HG02970 (cell line): ENCODE measurements around the gene SLFN13.
A peak's percentile ranks its signal among the peaks of the same experiment; 100 is the strongest.
"Not testable (repeated sequence)": the region's sequence is repeated elsewhere in the genome, so short reads cannot be mapped to it uniquely, and the experiment has no call there.

Experiments
- ATAC-seq: cut with Tn5 transposase; IDR thresholded peaks from one replicate; pipeline ENCODE4 v1.9.1; 2021; ENCODE audit warnings: mild to moderate bottlenecking, moderate library complexity, moderate number of reproducible peaks; ENCODE audit not compliant: unreplicated experiment, low FRiP score

SLFN13 gene

DNA sequence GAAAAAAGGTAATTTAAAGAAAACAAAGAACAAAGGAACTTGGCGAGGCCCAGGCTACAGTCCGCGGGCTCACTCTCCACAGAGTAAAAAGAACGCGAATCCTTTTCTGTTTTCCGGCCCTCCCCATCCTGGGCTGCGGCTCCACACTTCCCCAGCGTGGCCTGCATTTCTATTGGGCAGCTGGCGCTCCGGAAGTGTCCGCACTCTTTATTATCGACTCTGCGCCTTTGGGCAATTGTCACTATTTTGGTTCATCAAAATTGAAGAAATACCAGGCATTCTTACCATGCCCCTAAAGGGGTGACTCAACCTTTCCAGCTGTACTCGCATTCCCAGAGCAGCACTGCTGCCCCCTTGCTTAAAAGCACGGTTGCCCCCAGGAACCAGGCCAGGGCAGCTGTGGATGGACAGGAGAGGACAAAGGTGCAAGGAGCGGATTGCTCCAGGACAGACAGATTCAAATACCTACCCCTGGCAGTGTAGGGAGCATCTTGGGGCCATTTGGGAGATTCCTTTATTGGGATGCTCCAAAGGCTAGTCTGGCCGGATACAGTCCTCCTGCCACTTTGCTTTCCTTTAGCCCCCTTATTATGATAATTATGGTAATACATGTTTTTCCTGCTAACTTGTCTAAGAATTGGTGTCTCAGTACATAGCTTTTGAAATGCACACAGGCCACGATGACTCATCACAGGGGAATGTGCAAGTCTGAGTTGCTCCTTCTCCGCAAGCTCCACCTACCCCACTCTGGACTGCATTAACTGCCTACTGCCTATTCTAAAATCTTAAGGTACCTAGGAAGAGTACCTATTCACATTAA, 15.3 kb downstream of the SLFN13 start:
- no peak for ATAC-seq

DNA sequence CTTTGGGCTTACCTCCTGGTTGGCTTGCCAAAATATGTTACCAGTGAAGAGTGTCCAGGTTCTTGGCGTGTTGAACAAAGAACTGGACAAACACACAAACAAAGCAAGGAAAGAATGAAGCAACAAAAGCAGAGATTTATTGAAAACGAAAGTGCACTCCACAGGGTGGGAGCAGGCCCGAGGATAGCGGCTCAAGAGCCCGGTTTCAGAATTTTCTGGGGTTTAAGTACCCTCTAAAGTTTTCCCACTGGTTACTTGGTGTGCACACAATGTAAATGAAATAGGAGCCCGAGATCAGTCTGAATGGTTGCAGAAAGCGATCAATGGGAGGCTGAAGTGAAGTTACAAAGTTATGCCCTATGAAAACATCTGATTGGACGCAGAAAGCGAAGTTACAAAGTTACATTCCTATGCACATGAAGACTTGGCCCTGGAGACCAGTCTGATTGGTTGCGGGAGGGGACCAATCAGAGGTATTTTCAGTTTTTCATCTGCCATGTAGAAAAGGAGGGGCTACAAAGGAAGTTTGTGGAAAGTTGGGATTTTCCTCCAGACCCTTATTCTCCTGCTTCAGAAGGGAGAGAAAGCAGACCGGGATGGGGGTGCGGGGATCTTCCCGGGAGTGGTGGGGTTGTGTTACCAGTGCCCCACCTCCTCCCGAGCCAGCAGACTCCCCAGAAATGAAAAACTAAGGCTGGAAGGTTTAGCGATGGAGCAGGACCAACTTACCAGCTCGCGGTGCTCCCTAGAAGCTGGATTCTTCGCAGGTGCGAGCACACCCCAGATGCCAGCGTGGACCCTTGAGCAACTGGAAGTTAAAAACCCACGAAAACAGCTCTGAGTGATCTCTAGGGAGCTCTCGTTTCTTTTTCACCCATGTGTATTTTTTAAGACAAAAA, 16.1 kb downstream of the SLFN13 start, which contains the start of gene SLFN12:
Gene SLFN12 (minus strand): TSS at position 325 of the 899 bp plus-strand sequence. CDS start 9,472 bp downstream, outside the sequence.
- ATAC-seq = peak; percentile 44

DNA sequence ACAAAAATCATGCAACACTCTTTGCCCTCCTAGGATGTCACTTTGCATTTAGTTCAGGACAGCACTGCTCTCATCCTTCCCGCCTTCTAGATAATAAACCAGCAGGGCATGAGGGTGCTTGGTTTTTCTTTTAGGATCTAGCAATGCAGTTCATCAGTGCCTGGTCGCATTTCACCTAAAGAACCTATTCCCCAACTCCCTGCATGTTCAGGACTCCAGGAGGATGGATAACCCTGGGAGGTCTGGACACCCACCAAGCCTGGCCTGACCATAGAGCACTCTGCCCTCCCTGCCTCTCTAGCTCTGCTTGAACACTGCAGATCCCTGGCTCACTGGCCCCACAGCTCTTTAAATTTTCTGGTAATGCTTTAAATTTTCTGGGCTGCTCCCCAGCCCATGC, 18.9 kb downstream of the SLFN13 start:
- no peak for ATAC-seq

DNA sequence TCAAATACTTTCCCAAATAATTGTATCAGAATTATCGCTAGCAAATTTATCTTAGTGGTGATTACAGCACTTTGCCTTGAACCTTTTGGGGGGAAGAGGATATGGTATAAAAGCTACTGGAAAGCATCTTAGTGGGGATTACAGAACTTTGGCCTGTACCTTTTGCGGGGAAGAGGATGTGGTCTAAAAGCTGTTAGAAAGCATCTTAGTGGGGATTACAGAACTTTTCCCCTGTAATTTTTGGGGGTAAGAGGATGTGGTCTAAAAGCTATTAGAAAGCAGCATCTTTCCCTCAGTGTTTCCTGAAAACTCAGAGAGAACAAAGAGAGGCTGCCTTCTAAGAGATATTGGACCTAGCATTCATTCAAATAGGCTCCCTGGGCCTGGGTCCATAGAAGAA, 20.3 kb downstream of the SLFN13 start:
- no peak for ATAC-seq

DNA sequence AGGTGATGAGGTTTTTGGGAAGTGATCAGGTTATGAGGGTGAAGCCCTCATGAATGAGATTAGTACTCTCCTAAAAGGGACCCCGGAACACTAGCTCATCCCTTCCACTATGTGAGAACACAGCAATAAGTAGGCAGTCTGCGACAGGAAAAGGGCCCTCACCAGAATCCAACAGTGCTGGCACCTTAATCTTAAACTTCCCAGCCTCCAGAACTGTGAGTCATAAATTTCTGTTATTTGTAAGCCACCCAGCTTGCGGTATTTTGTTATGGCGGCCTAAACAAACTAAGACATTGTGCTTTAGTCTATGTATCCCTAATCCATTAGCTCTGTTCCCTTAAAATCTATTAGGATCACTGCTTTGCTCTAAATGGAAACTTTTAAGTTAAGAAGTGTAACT, 24.8 kb downstream of the SLFN13 start:
- no peak for ATAC-seq

DNA sequence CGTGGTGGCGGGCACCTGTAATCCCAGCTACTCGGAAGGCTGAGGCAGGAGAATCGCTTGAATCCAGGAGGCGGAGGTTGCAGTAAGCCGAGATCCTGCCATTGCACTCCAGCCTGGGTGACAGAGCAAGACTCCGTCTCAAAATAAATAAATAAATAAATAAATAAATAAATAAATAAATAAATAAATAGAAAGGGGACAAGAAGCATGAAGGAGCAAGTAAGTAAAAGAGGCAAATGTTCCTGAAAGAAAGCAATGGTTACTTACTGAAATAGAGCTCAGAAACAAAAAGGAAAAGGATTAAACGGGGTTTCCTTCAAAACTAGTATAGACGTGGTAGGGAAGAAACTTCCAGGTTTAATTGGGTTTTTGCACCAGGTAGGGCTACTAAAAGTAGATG, 27.5 kb downstream of the SLFN13 start:
- ATAC-seq = not testable (repeated sequence)

DNA sequence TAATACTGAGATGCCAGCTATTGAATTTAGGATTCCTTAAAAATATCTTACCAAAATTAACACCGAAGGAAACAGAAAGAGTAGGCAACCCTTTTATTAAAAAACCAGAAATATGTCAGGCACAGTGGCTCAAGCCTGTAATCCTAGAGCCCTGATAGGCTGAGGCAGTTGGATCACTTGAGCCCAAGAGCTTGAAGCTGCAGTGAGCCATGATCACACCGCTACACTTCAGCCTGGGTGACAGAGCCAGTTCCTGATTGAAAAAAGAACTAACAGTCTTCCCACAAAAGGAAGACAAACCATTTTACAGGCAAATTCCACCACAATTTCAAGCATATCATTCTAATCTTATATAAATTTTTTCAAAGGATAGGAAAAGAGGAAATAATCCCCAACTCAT, 31.9 kb downstream of the SLFN13 start:
- ATAC-seq = no peak

DNA sequence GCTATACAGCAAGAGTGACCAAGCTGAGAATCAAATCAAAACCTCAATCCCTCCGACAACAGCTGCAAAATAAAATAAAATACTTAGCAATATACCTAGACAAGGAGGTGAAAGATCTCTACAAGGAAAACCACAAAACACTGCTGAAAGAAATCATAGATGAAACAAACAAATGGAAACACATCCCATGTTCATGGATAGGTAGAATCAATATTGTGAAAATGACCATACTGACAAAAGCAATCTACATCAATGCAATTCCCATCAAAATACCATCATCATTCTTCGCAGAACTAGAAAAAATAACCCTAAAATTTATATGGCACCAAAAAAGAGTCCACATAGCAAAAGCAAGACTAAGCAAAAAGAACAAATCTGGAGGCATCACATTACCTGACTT, 33.9 kb downstream of the SLFN13 start:
- ATAC-seq = not testable (repeated sequence)

DNA sequence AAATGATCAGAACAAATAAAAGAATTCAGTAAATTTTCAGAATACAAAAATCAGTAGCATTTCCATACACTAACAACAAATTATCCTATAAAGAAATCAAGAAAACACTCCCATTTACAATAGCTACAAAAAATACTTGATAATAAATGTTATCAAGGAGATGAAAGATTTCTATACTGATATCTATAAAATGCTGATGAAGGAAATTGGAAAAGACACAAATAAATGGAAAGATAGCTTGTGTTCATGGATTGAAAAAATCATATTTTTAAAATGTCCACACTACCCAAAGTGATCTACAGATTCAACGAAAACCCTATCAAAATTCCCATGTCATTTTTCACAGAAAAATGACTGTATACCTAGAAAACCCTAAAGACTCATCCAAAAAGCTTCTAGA, 34.3 kb downstream of the SLFN13 start:
- ATAC-seq = no peak

DNA sequence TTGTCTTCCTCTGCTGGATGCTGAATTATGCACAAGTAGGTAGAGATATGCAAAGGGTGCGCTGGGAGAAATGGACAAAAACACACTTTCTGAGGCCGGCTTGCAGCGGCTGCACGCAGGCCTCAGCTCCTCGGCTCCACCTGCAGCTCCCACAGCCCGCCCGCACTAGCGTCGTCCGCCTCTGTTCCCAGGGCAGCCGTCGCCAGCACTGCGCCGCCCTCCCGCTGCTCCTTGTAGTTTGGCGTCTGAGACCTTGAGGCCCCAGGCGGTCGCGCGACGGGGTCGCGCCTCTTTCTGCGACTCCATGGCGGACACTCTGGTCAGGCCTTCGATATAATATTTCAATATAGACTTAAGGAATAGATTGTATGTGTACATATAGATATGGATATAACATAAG, 41.0 kb downstream of the SLFN13 start:
- no peak for ATAC-seq

DNA sequence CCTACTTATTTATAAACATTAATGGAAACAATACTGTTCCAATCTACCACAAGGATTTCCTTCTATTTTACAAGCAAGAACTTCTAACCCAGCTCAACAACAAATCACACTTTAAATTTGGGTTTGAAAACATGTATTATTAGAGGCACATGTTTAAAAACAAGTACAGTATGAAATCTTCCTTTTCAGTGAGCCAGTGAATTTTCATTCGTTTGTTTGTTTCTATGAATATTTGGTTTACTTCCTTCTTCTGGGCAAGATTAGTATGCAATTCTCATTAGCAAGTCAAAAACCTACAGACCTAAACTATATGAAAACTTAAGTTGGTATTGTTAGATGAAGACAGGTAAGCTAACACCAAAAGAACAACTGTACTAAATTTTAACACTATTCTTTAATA, 42.0 kb downstream of the SLFN13 start:
- no peak for ATAC-seq

DNA sequence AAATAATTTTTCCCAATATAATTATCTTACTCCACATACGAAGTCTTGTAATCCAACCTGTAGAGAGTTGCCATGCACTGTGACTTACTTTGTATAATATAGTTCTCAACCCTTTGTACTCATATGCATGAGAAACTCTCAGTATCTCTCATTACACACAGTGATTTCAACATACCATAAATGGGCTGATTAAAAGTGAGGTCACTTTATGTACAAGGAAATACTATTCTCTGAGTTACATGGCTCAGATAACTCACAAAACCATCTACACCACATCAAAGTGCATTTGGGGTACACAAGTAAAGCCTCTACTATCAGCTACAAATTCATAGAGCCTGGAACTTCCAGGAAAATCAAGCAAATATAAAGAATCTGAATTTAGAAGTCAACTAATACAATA, 44.2 kb downstream of the SLFN13 start:
- no peak for ATAC-seq

DNA sequence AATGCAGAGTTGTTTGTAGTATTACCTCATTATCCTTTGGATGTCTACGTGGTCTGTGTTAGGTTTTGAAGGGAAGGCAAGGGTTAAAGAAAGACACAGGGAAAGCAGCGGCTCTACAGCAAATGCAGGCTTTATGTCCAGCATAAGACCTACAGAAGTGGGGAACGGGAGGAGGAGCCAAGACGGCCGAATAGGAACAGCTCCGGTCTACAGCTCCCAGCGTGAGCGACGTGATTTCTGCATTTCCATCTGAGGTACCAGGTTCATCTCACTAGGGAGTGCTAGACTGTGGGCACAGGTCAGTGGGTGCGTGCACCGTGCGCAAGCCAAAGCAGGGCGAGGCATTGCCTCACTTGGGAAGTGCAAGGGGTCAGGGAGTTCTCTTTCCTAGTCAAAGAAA, 54.8 kb downstream of the SLFN13 start:
- ATAC-seq = not testable (repeated sequence)

DNA sequence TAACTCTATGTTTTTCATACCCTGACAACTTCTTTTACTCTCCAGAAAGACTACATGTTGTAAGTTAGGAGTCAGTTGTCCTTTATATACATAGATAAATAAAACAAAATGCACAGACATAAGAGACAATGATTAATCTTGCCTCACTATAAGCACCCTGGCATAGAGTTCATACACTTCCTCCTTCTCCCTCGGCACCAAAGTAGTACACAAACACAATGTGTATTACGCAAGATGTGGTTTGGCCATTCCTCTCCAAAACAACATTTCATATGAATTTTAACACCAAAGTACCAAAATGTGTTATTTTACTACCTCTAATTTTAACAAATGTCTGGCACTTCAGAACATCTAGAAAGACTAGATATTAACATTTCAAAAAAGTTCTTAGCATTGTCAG, 57.9 kb downstream of the SLFN13 start:
- no peak for ATAC-seq

DNA sequence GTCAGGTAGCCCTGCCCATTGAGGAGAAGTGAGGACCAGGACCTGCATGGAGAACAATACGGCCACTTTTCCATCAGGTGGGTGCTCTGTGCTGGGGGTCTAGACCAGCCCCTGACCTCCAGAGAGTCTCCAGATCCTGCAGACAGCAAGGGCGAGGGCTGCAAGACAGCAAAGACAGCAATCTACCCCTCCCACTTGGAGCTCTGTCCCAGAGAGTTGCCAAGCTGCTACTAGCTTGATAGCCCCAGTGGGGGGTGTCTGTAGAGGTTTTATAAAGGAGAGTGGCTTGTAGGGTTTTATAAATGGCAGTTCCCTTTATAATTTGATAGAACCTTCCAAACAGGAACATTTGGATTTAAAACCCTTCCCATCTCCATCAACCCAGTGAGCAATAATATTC, 58.4 kb downstream of the SLFN13 start:
- no peak for ATAC-seq

DNA sequence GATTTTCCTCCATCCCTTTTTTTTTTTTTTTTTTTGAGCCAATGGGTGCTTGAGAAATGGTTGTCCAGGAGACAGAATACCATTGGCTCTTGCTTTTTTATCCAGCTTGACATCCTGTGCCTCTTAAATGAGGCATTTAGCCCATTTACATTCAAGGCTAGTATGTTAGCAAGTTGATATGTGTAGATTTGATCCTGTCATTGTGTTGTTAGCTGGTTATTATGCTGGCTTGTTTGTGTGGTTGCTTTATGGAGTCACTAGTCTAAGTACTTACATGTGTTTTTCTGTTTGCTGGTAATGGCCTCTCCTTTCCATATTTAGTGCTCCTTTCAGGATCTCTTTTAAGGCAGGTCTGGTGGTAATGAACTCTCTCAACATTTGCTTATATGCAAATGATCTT, 61.1 kb downstream of the SLFN13 start:
- no peak for ATAC-seq
